Muscle of back (tissue), 11 donors: ENCODE measurements around the gene MPG. TPM values are rescaled to one million over a fixed set of nuclear protein-coding genes. Genes with fewer than 3 reads are reported as not detected.

Experiments
- DNase-seq, 3 donors: peaks; one replicate each; pipeline versions ENCODE4 v3.0.0 to v3.0.0-alpha.2; 2013
- polyA plus RNA-seq, 10 donors: library from polyadenylated mRNA; unstranded; fragments of 120-200 nt; gene quantifications; one replicate each; pipeline ENCODE4 v1.2.1, GENCODE V29; 2013; ENCODE audit not compliant: insufficient read length in 10 of 10

Gene MPG
- polyA plus RNA-seq, 10 donors: 18.5 to 35.3 (median 24.2) TPM

GRCh38 chr16:64914-65255 is 13.1 kb upstream of the MPG start:
- peak in 1 of 3 donors; percentile 8 for DNase-seq

GRCh38 chr16:65745-66144 is 12.3 kb upstream of the MPG start:
- peak; percentile 48 to 85 (median 73) for DNase-seq

- DNase-seq: no peak
Measured at GRCh38 chr16:66309-67182, 11.5 kb upstream of the MPG start.

- peak in 1 of 3 donors; percentile 51 for DNase-seq
Measured at GRCh38 chr16:67183-67791, 10.7 kb upstream of the MPG start.

GRCh38 chr16:67884-68789 is 9.9 kb upstream of the MPG start:
- peak in 1 of 3 donors; percentile 41 for DNase-seq

GRCh38 chr16:69181-69580 is 8.8 kb upstream of the MPG start:
- no peak for DNase-seq

- DNase-seq: no peak
Measured at GRCh38 chr16:71210-71539, 6.8 kb upstream of the MPG start.

- peak in 2 of 3 donors; percentile 80 to 92 for DNase-seq
Measured at GRCh38 chr16:71540-72401, 6.3 kb upstream of the MPG start.

- DNase-seq: peak in 2 of 3 donors; percentile 72 to 79
Measured at GRCh38 chr16:72561-73548, 5.2 kb upstream of the MPG start, which contains the start of gene RHBDF1. TSS of gene RHBDF1 (minus strand) at chr16:72631. CDS start at chr16:65015, 7,616 bp downstream.

GRCh38 chr16:74051-74746 is 3.8 kb upstream of the MPG start:
- DNase-seq: no peak

- DNase-seq: peak in 1 of 3 donors; percentile 65
Measured at GRCh38 chr16:74747-75334, 3.2 kb upstream of the MPG start.

- peak in 2 of 3 donors; percentile 73 to 92 for DNase-seq
Measured at GRCh38 chr16:75580-76501, 2.2 kb upstream of the MPG start.

- peak; percentile 75 to 91 (median 83) for DNase-seq
Measured at GRCh38 chr16:76535-77272, 1.3 kb upstream of the MPG start.

GRCh38 chr16:77273-77806 is 685 bp upstream of the MPG start:
- peak in 2 of 3 donors; percentile 82 to 94 for DNase-seq

GRCh38 chr16:78444-79150 is 572 bp downstream of the MPG start:
- peak in 1 of 3 donors; percentile 72 for DNase-seq
